ENCODE results near the gene KBTBD3. TPM values are rescaled to one million over a fixed set of nuclear protein-coding genes. Genes with fewer than 3 reads are reported as not detected.

The KBTBD3 gene
- total and polyA plus RNA-seq, 2 experiments from 2014 or later, result 1.9 to 13.7 TPM

- Histone ChIP-seq H3K9me2 (ENCODE audit: insufficient read depth) (no peaks in the 10 kb centered on the region), H3K4me2 (no peak overlapping the region), H4K20me1 (replicated peaks; ENCODE audit: insufficient read depth) (no peaks in the 10 kb centered on the region), H3K27ac (ENCODE audit: low read depth) (no peak overlapping the region), H3K4me1 (ENCODE audit: insufficient read depth) (no peaks in the 10 kb centered on the region), H3K79me2 (replicated peaks; ENCODE audit: insufficient read depth) (no peaks in the 10 kb centered on the region), H2AFZ (no peak overlapping the region), H3K36me3 (ENCODE audit: insufficient read depth) (no peaks in the 10 kb centered on the region), H3K27me3 (ENCODE audit: insufficient read depth) (no peaks in the 10 kb centered on the region), H3F3A (replicated peaks; ENCODE audit: low read depth) (no peaks in the 10 kb centered on the region), H3K4me3 (no peak overlapping the region)
- Mint-ChIP-seq H3K27me3 (ENCODE audit: insufficient read depth, low read depth, poor library complexity) (no peaks in the 10 kb centered on the region), H3K4me1 (no peaks in the 10 kb centered on the region), H3K36me3 (ENCODE audit: low read depth) (0 out of 3 replicates have a peak, but pooled peaks cover 2% of the 10 kb centered on the region), H3K9me3 (peaks cover 8% of the 10 kb centered on the region), H3K27ac (no peak overlapping the region), H3K4me3 (no peak overlapping the region)
- TF ChIP-seq STAT1 (IDR thresholded peaks at IDR 0.05; ENCODE audit: unreplicated experiment), result no peak
- no peak for TF ChIP-seq ZNF462 (CRISPR knock-in tag; IDR thresholded peaks at IDR 0.05)
- no peak for TF ChIP-seq JUNB (IDR thresholded peaks at IDR 0.05; ENCODE audit: unreplicated experiment)
- no peak for TF ChIP-seq CREB1 (CRISPR knock-in tag; IDR thresholded peaks at IDR 0.05; ENCODE audit: low read depth)
- no peak for TF ChIP-seq EZH2phosphoT487 (IDR thresholded peaks at IDR 0.05; ENCODE audit: unreplicated experiment)
- no peak for TF ChIP-seq ZNF114 (CRISPR knock-in tag; IDR thresholded peaks at IDR 0.05)
- TF ChIP-seq EZH2 (IDR thresholded peaks at IDR 0.05; ENCODE audit: low read depth, unreplicated experiment), result no peak
- TF ChIP-seq POLR2AphosphoS5 (IDR thresholded peaks at IDR 0.05; ENCODE audit: low read depth), result no peak
- TF ChIP-seq CTCF (conservative IDR thresholded peaks at IDR 0.05; ENCODE audit: low read depth in 2 of 2), result no peak
- no peak for TF ChIP-seq ZNF331 (CRISPR knock-in tag; IDR thresholded peaks at IDR 0.05; ENCODE audit: low read depth)
- TF ChIP-seq, protein P1, sequence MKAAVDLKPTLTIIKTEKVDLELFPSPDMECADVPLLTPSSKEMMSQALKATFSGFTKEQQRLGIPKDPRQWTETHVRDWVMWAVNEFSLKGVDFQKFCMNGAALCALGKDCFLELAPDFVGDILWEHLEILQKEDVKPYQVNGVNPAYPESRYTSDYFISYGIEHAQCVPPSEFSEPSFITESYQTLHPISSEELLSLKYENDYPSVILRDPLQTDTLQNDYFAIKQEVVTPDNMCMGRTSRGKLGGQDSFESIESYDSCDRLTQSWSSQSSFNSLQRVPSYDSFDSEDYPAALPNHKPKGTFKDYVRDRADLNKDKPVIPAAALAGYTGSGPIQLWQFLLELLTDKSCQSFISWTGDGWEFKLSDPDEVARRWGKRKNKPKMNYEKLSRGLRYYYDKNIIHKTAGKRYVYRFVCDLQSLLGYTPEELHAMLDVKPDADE (IDR thresholded peaks at IDR 0.05), result no peak
- no peak for TF ChIP-seq REST (IDR thresholded peaks at IDR 0.05; ENCODE audit: unreplicated experiment)
- TF ChIP-seq NANOG (IDR thresholded peaks at IDR 0.05; ENCODE audit: borderline replicate concordance), result no peak
- ATAC-seq, result no peak
- no peak for DNase-seq (ENCODE audit: low spot score)
Observed at GRCh38 chr11:106030609-106031008, 46.5 kb downstream of the KBTBD3 start.
